HG03159 (cell line): ENCODE results near the gene SRI.
"Not testable (repeated sequence)": the region's sequence is repeated elsewhere in the genome, so short reads cannot be mapped to it uniquely, and the experiment has no call there.

ENCODE experiments used
- ATAC-seq: cut with Tn5 transposase; IDR thresholded peaks from one replicate; pipeline ENCODE4 v1.9.1; 2021; ENCODE audit warnings: mild to moderate bottlenecking, moderate library complexity; ENCODE audit not compliant: unreplicated experiment

Gene SRI

GRCh38 chr7:88219781-88220747 lies at the start of gene SRI:
TSS of gene SRI (minus strand) at chr7:88220038. CDS start at chr7:88220026, 12 bp downstream.
- ATAC-seq, result peak; percentile 65

DNA sequence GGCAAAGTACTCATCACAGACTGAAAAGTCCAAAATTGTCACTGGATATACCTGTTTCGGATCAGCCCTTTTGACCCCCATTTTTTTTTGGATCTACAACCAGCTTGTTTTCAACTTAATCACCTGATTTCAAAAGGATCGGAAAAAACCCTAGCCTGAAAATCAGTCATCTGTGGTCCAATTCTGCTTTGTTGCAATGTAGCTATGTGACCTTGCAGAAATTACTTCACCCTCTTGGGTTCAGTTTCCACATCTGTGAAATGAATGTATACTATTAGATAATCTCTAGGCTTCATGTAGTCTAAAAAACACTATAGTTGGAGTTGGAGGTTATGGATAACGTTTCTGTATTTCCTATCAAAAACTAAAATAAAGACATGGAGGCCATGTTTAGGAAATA lies 49.7 kb upstream of the SRI start:
- no peak for ATAC-seq

DNA sequence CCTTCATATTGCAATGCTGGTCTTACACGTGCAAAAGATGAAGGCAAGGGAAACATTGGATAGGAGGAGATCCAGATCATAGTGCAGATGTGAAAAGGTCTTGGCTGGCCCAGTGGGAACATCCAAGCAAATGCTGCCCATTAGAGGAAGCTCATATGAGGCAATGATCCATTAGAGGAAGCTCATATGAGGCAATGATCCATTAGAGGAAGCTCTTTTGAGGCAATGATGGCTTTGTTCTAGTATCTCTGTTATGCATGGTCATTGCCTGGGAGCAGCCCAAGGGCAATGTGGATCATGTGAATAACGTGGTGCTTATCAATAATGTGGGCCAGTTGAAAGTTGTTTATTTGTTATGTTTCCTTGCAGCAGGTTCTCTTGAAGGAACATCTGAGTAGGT lies 49.0 kb upstream of the SRI start:
- no peak for ATAC-seq

- ATAC-seq, result no peak
These were observed 48.2 kb upstream of the SRI start for GRCh38 chr7:88268051-88268450.

- no peak for ATAC-seq
These were observed 47.6 kb upstream of the SRI start for GRCh38 chr7:88267421-88267820.

- ATAC-seq, result not testable (repeated sequence)
These were observed 45.1 kb upstream of the SRI start for GRCh38 chr7:88264987-88265386.

GRCh38 chr7:88262562-88262961 lies 42.7 kb upstream of the SRI start:
- no peak for ATAC-seq

DNA sequence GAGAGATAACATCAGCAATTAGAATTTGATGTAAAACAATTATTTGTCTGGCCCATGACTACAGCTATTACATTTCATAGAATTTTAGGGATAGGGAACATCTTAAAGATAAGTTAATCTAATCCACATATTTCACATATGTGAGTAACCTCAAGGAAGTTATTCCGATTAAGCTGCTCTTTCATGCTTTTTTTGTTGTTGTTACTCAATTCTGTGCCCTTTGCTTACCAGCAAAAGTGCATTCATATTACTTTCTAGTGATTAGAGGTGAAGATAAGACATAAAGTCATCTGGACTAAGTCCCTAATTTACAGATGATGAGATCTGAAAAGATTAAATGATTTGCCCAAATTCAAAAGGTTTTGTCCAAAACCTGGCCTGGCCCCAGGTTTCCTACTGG lies 40.9 kb upstream of the SRI start:
- ATAC-seq, result no peak

- no peak for ATAC-seq
These were observed 40.0 kb upstream of the SRI start for GRCh38 chr7:88259656-88260380.

DNA sequence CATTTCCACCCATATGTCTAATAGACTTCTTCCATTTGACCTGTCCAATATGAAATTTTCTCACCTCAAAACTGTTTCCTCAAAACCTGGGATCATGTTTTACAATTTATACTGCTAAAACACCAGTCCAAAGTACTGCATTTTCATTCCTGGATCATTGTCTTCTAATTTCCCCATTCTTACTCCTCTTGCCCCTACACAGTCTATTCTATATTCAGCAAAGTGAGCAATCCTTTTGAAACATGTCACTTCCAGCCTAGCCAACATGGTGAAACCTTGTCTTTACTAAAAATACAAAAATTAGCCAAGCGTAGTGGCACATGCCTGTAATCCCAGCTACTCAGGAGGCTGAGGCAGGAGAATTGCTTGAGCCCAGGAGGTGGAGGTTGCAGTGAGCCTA lies 38.5 kb upstream of the SRI start:
- ATAC-seq, result not testable (repeated sequence)

DNA sequence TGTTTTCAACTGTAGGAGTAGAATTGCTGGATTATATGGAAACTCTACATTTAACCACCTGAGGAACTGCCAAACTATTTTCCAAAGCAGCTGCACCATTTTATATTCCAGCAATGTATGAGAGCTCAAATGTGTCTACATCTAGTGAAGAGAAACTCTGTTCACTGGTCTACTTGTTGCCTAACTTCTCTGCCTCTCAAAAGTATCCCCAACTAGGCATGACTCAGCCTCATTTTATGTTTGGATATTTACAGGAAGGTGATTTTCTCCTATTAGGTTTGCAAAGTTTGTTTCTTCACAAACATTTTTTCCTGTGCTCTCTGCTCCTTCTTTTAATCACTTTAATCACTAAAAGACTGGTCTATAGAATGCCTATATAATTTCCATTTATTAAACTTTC lies 37.1 kb upstream of the SRI start:
- no peak for ATAC-seq

- ATAC-seq, result no peak
These were observed 35.0 kb upstream of the SRI start for GRCh38 chr7:88254721-88255424.

GRCh38 chr7:88253640-88254039 lies 33.8 kb upstream of the SRI start:
- no peak for ATAC-seq

DNA sequence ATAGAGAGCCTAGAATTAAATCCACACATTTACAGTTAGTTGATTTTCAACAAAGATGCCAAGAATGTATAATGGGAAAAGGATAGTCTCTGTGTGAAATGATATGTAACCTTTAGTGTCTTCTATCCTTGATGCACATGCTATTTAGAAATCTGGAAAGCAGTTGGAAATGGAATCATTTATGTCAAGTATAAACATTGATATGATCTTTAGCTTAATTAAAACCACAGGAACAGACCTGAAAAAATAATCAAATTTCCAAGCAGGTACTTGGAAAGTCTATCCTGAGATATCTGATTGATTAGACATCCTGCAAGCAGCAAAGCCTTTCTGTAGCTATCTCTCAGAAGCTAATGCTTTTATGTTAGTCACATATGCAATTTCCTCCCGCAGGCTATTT lies 24.4 kb upstream of the SRI start:
- ATAC-seq, result no peak

DNA sequence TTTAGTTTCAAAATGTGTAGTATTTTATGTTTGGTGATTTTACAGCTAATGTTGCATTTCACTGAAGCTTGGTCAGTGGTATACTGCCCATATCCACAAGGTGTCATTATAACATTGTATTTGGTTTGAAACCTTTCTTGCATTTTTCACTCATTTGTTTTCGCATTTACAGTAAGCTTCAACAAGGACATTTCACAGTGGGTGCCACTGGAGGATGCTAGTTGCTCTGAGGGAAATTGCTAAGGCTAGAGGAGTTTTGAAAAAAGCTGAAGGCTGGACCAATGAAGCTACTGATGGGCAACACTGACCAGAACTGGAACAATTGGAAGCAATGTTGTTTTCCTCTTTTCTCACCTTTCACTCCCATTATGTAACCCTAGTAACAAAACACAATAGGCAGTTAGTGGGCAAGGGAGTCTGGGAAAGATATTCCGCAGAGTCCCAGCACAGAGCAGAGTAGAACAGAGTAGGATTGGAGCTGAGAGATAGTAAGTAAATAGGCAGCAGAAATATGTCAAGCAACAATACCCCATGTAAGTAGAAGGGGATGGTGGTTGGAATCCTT lies 23.6 kb upstream of the SRI start:
- peak; percentile 72 for ATAC-seq

DNA sequence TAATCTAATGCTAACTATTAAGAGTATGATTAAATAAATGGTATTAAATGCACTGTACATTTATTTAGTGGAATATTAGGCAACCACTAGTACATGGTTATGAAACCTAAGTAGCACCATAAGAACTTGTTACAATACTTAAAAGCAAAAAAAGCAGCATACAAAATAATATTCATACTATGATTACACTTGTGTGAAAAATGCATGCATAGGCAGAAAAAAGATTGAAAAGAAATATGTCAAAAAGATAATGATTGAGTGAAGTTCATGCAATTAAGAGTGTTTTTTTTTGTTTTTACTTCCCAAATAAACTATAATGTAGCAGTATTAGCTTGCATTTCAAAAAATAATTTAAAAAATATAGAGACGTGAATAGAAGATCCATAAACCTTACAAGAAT lies 20.0 kb upstream of the SRI start:
- no peak for ATAC-seq

- ATAC-seq, result no peak
These were observed 14.0 kb upstream of the SRI start for GRCh38 chr7:88233828-88234227.

DNA sequence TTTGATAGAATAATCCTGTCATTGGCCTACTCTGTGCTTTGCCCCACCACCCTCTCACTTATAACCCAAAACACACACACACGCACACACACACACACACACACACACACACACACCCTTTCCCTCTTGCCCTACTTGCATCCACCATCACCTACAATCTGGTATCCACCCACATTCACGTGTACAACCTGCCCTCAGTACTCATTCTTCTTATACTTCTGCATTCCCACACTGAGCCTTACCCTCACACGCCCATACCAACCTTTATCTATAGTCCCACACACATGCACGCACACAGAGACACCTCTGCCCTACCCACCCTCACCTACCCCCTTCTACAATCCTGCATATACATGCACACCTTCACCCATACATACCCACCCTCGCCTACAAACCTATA lies 10.8 kb upstream of the SRI start:
- no peak for ATAC-seq

DNA sequence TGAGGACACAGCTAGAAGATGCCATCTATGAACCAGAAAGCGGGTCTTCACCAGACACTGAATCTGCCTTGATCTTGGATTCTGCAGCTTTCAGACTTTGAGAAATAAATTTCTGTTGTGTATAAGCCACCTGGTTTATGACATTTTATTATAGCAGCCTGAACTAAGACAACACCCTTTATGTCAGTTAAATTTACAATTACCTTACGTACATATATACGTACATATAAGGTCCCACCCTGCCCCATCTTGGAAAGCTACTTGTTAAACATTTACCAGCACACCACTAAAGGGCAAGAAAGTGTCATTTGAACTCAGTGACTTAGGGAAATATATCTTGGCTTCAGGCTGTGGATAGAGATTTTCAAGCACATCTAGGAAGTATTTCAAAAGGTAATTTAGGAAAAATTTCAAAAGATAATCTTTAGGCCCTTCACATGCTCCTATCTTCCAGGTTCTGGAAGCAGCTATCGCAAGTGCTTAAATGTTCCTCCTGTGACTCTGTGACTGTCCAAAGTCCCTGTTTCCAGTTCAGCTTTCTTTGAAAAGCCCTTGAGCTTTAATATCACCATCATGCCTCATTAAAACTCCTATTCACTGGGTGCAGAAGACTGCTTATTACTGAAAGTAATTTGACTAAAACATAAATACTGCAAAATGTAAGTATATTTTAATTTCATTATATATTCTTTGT lies 9.6 kb upstream of the SRI start:
- ATAC-seq, result no peak

DNA sequence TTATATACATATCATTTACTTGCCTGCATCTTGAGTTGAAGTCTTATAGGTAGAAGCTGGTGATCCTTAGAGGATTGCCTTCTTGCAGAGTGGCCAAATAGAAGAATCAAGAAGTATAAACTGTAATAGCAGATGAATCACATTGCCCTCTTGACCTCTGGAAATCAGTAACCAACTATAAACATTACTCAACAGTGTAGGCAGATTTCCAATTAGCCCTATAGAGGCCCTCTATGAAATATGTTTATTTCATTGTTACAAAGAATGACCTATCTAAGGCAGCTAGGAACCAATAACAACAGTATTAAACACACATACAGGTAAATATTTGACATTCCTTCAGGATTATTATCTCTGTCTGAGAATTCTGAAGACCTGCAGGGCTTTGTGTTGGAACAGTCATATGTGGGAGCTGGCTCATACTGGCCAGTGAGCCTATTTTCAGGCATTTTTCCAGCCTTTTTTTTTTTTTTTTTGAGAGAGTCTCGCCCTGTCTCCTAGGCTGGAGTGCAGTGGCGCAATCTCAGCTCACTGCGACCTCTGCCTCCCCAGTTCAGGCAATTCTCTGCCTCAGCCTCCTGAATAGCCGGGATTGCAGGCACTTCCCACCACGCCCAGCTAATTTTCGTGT lies 7.2 kb upstream of the SRI start:
- peak; percentile 51 for ATAC-seq
